ENCODE measurements around the gene WDR89. TPM values are rescaled to one million over a fixed set of nuclear protein-coding genes. Genes with fewer than 3 reads are reported as not detected.

WDR89 gene
- total RNA-seq, 1 donor from 2014 or later: 11.7 TPM

GRCh38 chr14:63581491-63581890 lies 60.2 kb downstream of the WDR89 start:
- H3K27me3 Mint-ChIP-seq (ENCODE audit: low read depth): no peaks in the 10 kb centered on the region
- no peaks in the 10 kb centered on the region for H3K9me3 Mint-ChIP-seq (ENCODE audit: low read depth)
- H3K27ac Mint-ChIP-seq (ENCODE audit: unreplicated experiment): no peak overlapping the region
- TF ChIP-seq CTCF (IDR thresholded peaks at IDR 0.05): no peak
- H3K4me1 Mint-ChIP-seq (ENCODE audit: low read depth): no peaks in the 10 kb centered on the region
- DNase-seq (ENCODE audit: low spot score): no peak
- no peak overlapping the region for H3K4me3 Mint-ChIP-seq (ENCODE audit: unreplicated experiment)
- no peaks in the 10 kb centered on the region for H3K36me3 Mint-ChIP-seq (ENCODE audit: low read depth)

DNA sequence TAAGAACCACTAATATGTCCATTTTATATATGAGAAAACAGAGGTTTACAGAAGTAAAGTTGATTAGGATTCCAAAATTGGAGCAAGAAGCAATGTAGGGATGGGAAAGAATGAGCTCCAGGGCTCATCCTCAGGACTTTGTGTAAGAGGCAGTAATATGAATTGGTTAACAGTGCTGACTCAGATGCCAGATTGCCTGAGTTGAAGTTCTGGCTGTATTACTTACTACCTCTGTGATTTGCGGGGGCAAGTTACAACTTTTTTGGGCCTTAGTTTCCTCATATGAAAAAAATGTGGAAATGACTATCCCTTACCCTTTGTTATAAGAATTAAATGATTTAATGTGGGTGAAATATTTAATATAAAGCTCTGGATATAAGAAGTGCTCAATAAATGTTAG lies 63.4 kb downstream of the WDR89 start:
- Mint-ChIP-seq H3K4me3 (ENCODE audit: unreplicated experiment) (no peak overlapping the region), H3K27me3 (ENCODE audit: low read depth) (no peaks in the 10 kb centered on the region), H3K27ac (ENCODE audit: unreplicated experiment) (no peak overlapping the region), H3K36me3 (ENCODE audit: low read depth) (no peaks in the 10 kb centered on the region), H3K4me1 (ENCODE audit: low read depth) (peaks cover 7% of the 10 kb centered on the region), H3K9me3 (ENCODE audit: low read depth) (no peaks in the 10 kb centered on the region)
- no peak for DNase-seq (ENCODE audit: low spot score)
- TF ChIP-seq CTCF (IDR thresholded peaks at IDR 0.05): no peak

DNA sequence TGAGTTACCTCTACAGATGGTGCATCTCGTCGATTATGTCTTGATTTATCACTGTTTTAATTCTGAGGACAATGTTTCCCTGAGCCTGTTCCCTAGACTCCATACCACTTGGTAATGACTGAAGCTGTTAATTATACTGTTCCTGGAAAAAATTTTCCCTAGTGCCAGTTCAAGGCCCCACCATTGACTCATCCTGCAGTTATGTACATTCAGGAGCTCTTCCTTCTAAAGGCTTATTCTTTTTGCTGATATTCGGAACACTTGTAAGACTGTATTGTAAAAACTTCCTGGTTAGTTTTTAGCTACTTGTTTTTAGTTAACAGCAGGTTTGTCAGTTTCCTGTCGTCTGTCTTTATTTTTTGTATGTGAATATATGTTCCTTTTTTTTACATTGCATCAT lies 68.1 kb downstream of the WDR89 start:
- H3K4me3 Mint-ChIP-seq (ENCODE audit: unreplicated experiment): no peak overlapping the region
- no peak overlapping the region for H3K27ac Mint-ChIP-seq (ENCODE audit: unreplicated experiment)
- TF ChIP-seq CTCF (IDR thresholded peaks at IDR 0.05): no peak
- no peaks in the 10 kb centered on the region for H3K9me3 Mint-ChIP-seq (ENCODE audit: low read depth)
- DNase-seq (ENCODE audit: low spot score): no peak
- H3K4me1 Mint-ChIP-seq (ENCODE audit: low read depth): peaks cover 7% of the 10 kb centered on the region
- H3K36me3 Mint-ChIP-seq (ENCODE audit: low read depth): no peaks in the 10 kb centered on the region
- H3K27me3 Mint-ChIP-seq (ENCODE audit: low read depth): no peaks in the 10 kb centered on the region

GRCh38 chr14:63565448-63565847 lies 76.2 kb downstream of the WDR89 start:
- Mint-ChIP-seq H3K27ac (ENCODE audit: unreplicated experiment) (no peak overlapping the region), H3K27me3 (ENCODE audit: low read depth) (no peaks in the 10 kb centered on the region), H3K4me1 (ENCODE audit: low read depth) (peaks cover 11% of the 10 kb centered on the region), H3K4me3 (ENCODE audit: unreplicated experiment) (no peak overlapping the region), H3K36me3 (ENCODE audit: low read depth) (no peaks in the 10 kb centered on the region), H3K9me3 (ENCODE audit: low read depth) (no peaks in the 10 kb centered on the region)
- DNase-seq (ENCODE audit: low spot score): no peak
- no peak for TF ChIP-seq CTCF (IDR thresholded peaks at IDR 0.05)

GRCh38 chr14:63564318-63564717 lies 77.4 kb downstream of the WDR89 start:
- Mint-ChIP-seq H3K27me3 (ENCODE audit: low read depth) (no peaks in the 10 kb centered on the region), H3K27ac (ENCODE audit: unreplicated experiment) (peak overlapping the region; percentile 45), H3K4me3 (ENCODE audit: unreplicated experiment) (no peak overlapping the region), H3K4me1 (ENCODE audit: low read depth) (peaks cover 11% of the 10 kb centered on the region), H3K9me3 (ENCODE audit: low read depth) (no peaks in the 10 kb centered on the region), H3K36me3 (ENCODE audit: low read depth) (no peaks in the 10 kb centered on the region)
- TF ChIP-seq CTCF (IDR thresholded peaks at IDR 0.05): no peak
- no peak for DNase-seq (ENCODE audit: low spot score)
